GM12873 (cell line): ENCODE data around the gene TRDMT1.

Source experiments
- TF ChIP-seq, protein P1 (sequence below): IDR thresholded peaks from 2 replicates; pipeline ENCODE4 v1.5.1; 2012; ENCODE audit warnings: low read depth, mild to moderate bottlenecking, moderate library complexity, low read length, control low read depth; ENCODE audit not compliant: insufficient read depth; ENCODE audit errors: missing control alignments

TRDMT1 gene

DNA sequence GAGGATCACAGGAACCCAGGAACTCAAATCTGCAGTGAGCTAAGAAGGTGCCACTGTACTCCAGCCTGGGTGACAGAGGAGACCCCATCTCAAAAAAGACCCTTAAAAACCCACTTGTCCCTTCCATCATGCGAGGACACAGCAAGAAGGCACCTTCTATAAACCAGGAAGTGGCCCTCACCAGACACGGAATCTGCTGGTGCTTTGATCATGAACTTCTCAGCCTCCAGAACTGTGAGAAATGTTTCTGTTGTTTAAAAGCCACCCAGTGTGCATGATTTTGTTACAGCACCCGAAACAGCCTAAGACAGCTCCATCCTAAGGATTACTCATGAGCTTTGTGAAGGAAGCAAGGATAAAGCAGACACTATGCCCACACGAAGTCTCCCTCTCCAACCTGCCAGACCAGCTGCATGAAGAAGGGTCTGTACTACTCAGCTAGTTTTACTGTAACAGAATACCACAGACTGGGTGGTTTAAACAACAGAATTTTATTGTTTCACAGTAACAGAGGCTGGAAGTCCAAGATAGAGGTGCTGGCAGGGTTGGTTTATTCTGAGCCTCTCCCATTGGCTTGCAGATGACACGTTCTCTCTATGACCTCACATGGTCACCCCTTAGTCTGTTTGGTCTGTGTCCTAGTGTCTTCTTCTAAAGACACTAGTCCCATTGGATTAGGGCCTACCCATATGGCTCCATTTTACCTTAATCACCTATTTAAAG lies 40.3 kb upstream of the TRDMT1 start:
- TF ChIP-seq, protein P1, sequence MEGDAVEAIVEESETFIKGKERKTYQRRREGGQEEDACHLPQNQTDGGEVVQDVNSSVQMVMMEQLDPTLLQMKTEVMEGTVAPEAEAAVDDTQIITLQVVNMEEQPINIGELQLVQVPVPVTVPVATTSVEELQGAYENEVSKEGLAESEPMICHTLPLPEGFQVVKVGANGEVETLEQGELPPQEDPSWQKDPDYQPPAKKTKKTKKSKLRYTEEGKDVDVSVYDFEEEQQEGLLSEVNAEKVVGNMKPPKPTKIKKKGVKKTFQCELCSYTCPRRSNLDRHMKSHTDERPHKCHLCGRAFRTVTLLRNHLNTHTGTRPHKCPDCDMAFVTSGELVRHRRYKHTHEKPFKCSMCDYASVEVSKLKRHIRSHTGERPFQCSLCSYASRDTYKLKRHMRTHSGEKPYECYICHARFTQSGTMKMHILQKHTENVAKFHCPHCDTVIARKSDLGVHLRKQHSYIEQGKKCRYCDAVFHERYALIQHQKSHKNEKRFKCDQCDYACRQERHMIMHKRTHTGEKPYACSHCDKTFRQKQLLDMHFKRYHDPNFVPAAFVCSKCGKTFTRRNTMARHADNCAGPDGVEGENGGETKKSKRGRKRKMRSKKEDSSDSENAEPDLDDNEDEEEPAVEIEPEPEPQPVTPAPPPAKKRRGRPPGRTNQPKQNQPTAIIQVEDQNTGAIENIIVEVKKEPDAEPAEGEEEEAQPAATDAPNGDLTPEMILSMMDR = no peak

DNA sequence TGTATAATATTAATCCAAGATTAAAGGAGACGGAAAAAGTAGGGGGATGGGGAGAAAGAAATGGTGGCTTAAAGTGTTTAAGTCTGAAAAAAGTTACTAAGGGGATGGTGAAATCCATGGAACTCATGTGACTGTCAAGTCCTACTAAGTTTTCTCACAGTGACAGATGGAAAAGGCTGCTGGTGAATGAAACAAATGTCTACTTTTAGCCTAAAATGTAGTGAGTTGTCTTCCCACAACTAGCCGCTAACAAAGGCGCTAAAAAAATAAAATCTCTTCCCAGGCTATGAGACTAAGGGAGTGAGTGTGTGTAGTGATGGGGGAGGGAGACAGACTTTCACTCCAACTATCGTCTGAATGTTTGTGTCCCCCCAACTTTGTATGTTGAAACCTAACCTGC lies 39.1 kb upstream of the TRDMT1 start:
- TF ChIP-seq, protein P1 = no peak

DNA sequence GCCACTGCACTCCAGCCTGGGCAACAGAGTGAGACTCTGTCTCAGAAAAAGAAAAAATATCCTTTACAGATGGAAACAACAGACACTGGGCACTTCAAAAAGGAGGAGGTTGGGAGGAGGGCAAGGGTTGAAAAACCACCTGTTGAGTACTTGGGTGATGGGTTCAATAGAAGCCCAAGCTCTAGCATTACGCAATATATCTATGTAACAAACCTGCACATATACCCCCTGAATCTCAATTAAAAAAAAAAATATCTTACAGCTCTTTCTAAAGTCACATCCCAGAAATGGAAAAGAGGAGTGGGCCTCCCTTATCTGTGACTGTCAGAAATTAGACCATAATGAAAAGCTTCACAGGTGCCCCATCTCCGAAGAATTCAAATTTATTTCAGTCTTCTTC lies 38.6 kb upstream of the TRDMT1 start:
- TF ChIP-seq, protein P1 = no peak

DNA sequence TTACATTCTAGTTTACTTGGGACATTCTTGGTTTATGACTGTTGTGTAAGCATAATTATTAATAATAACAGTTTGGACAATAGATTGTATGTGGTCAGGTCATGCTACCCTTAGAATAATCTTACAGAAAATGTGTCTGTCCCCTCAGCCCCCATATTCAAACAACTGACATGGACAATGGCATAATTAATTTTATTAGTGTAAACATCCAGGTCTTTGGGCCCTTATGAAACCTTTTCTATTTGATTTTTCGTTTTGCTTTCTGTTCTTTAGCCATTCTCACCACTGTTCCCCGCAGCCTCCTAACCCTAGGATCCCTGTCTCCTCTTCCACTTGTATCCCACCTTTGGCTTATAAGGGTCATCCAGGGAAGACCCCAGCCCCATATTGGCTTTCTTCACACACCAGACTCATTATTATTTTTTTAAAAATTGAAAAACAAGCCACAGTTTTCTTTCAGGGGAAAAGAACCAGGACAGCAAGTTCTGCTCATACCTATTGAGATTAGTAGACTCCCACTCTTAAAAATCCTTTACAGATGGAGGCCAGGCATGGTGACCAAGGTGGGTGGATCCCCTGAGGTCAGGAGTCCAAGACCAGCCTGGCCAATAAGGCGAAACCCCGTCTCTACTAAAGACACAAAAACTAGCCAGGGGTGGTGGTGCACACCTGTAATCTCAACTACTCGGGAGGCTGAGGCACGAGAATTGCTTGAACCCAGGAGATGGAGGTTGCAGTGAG lies 38.0 kb upstream of the TRDMT1 start:
- TF ChIP-seq, protein P1 = no peak

DNA sequence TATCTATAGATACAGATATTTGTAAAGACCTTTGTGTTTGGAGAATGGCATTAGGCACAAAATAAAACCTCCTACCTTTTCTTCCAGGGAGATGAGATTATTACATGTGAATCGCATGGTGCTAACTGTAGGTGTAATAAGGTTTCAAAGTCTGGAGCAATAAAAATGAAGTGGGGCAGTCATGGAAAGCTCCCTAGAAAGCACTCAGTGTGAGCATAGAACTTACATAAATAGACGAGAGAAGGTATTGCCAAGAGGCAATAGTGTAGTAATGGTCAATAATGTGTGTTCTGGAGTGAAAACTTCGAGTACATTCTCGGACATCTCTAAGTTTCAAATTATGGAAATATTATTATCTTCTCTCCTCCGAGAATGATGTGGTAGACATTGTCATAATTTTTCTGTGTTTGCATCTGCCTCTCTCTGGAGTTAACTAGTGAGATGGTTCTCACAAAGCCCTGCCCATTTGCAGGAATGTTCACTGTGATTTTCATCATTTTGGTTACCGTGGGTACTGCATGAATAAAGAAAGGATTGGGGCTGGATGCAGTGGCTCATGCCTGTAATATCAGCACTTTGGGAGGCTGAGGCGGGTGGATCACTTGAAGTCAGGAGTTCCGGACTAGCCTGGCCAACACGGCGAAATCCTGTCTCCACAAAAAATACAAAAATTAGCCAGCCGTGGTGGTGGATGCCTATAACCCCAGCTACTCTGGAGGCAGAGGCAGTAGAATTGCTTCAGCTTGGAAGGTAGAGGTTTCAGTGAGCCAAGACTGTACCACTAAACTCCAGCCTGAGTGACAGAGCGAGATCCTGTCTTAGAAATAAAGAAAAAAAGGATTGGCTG lies 37.2 kb upstream of the TRDMT1 start:
- TF ChIP-seq, protein P1 = no peak

DNA sequence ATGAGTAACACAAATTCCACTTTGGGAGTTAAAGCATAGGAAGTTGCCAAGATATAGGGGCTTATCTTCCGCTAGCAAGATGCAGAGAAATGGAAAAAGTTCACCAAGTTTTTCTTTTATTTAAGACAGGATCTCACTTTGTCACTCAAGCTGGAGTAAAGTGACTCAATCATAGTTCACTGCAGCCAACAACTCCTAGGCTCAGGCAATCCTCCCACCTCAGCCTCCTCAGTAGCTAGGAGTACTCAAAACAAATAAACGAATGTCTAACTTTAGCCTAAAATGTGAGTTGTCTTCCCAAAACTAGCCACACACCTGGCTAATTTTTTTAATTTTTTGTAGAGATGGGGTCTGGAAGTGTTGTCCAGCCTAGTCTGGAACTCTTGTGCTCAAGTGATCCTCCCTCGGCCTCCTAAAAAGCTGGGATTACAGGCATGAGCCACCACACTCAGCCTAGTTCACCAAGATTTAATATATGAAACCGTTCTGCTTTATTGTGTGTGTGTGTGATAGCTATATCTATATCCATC lies 36.5 kb upstream of the TRDMT1 start:
- TF ChIP-seq, protein P1 = no peak
